Ovary (tissue), 9 donors: Measurements from ENCODE around the gene ONECUT3. TPM values are rescaled to one million over a fixed set of nuclear protein-coding genes. Genes with fewer than 3 reads are reported as not detected.

Source experiments
- DNase-seq, 5 donors: peaks; one replicate each; pipeline ENCODE4 v3.0.0-alpha.2; 2019 to 2020
- H3K27ac ChIP-seq, 2 donors: fragments of 200-600 bp; one replicate each; pipeline versions ENCODE4 v1.5.1 to v1.8.0; 2019 to 2022
- H3K27me3 ChIP-seq: fragments of 200-600 bp; one replicate; pipeline ENCODE4 v1.8.0; 2022
- H3K36me3 ChIP-seq: fragments of 200-600 bp; sonication (generic); one replicate; pipeline ENCODE4 v1.5.1; 2019
- H3K4me1 ChIP-seq: one replicate; pipeline ENCODE4 v1.8.1; 2013; ENCODE audit warnings: mild to moderate bottlenecking, moderate library complexity; ENCODE audit not compliant: insufficient read depth
- H3K4me3 ChIP-seq: fragments of 200-600 bp; sonication (generic); one replicate; pipeline ENCODE4 v1.5.1; 2017
- H3K9me3 ChIP-seq, 2 donors: fragments of 200-600 bp in 1 of 2; sonication (generic) in 1 of 2; one replicate each; pipeline versions ENCODE4 v1.5.1 to v1.8.1; 2013 to 2019; ENCODE audit warnings: mild to moderate bottlenecking in 1 of 2, moderate library complexity in 1 of 2
- EP300 ChIP-seq: sonication (generic); formaldehyde crosslinking; IDR thresholded peaks from one replicate; pipeline ENCODE4 v1.6.1; 2017; ENCODE audit warnings: antibody characterized with exemption
- POLR2A ChIP-seq: fragments of 450-650 bp; IDR thresholded peaks from one replicate; pipeline ENCODE4 v1.6.1; 2017; ENCODE audit warnings: antibody characterized with exemption, mild to moderate bottlenecking, moderate library complexity
- WGBS, 3 donors: extraction: QIAGEN DNeasy Blood & Tissue Kit in 1 of 3; methylation state at CpG; one replicate each; pipeline versions ENCODE4 v1.1.5 to v1.1.7; 2013 to 2017; 5-methylcytosine and 5-hydroxymethylcytosine counted together
- intact Hi-C, 4 donors: fragments of 100-400 bp; cut with DNase I; formaldehyde crosslinking; loops; one replicate each; pipeline versions ENCODE4 v1.11.0 to v1.15.1; 2022 to 2023
- polyA plus RNA-seq, 2 donors: library from polyadenylated mRNA; stranded (reverse); fragments of 200-250 nt in 1 of 2; fragments of 350-450 nt in 1 of 2; fragmentation: Illumina TruSeq in 1 of 2; extraction: RNeasy Lipid Tissue Mini Kit (QIAGEN cat#74804) in 1 of 2; gene quantifications; one replicate each; pipeline ENCODE4 v1.2.3, GENCODE V29; 2013 to 2014
- total RNA-seq, 7 donors: library from RNA; depleted of rRNA in 2 of 7; stranded (reverse); fragments of >200 nt in 2 of 7; fragmentation: NEBNext Ultra II Directional in 3 of 7; extraction: Animal tissue kit (Norgen Biotek cat#: 25700) in 3 of 7; gene quantifications; one replicate each; pipeline versions ENCODE4 v1.1.0 to v1.2.4, GENCODE V29; 2016 to 2023
- TF ChIP-seq, protein P1 (sequence below), 3 donors: fragments of 450-650 bp in 2 of 3; fragments of 200-600 bp in 1 of 3; IDR thresholded peaks; one replicate each; pipeline versions ENCODE4 v1.5.1 to v1.8.0; 2016 to 2022; ENCODE audit warnings: antibody characterized with exemption in 3 of 3, mild to moderate bottlenecking in 1 of 3
- donor health status: DM: no; HTN: no; CAD: no; lungs with moderate emphysema.
- donor health status: DM: no; HTN: no; CAD: no.
- donor health status: Bipolar disorder and iron deficiency.
- donor health status: DM: yes; HTN: yes; CAD: no.
- donor health status: DM: no; HTN: no; CAD: no.
- donor health status: DM: yes; HTN: yes; CAD: no.

ONECUT3 gene
- total and polyA plus RNA-seq, 9 donors, result 0.05 TPM; not detected in 8

DNA sequence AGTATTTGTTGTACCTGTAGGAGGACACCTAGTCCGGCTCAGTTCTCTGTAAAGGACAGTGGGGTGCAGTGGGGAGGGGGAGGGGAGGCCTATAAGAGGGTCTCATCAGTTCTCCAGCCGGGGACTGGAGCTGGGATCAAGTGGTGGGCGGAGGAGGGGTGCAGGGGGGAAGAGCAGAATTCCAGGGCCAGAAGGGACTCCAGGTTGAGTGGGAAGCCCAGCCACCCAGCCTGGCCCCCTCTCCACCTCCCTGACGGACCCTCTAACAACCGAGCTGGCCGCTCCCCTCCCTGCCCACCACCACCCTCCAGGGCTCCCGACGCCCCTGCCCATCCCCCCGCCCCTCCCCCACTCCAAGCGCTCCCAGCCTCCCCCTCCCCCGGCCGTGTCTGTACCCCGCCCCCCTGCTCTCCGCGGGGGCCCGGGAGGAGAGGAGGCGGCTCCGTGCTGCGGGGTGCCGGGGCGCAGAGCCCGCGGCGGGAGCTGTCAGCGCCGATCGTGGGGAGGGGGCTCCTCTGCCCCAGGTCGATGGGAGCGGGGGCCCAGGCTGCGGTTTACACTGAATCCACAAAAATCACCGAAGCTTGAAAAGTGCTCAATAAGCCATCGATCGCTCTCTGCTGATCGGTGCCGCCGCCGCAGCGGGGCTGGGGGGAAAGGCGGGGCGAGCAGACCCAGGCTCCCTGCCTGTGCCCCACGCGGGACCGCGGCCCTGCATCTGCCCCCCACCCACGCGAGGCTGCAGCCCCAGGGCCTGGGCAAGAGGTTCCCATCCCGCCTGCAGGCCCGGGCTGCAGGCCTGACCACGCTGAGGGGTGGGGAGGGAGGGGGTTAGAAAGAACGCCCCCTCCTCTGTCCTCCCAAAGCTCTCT, 34.6 kb upstream of the ONECUT3 start:
- no peaks in the 10 kb centered on the region for H3K9me3 ChIP-seq
- DNase-seq, result no peak
- H3K4me1 ChIP-seq, result no peaks in the 10 kb centered on the region
- H3K4me3 ChIP-seq, result no peak overlapping the region
- 2 to 4% (median 3%) methylated on average over 15 to 47 of the region's 50 CpGs for WGBS, 3 donors
- no peaks in the 10 kb centered on the region for H3K27me3 ChIP-seq
- intact Hi-C loops, result no loop called here
- no peak overlapping the region for H3K27ac ChIP-seq
- no peaks in the 10 kb centered on the region for H3K36me3 ChIP-seq
- TF ChIP-seq, protein P1, sequence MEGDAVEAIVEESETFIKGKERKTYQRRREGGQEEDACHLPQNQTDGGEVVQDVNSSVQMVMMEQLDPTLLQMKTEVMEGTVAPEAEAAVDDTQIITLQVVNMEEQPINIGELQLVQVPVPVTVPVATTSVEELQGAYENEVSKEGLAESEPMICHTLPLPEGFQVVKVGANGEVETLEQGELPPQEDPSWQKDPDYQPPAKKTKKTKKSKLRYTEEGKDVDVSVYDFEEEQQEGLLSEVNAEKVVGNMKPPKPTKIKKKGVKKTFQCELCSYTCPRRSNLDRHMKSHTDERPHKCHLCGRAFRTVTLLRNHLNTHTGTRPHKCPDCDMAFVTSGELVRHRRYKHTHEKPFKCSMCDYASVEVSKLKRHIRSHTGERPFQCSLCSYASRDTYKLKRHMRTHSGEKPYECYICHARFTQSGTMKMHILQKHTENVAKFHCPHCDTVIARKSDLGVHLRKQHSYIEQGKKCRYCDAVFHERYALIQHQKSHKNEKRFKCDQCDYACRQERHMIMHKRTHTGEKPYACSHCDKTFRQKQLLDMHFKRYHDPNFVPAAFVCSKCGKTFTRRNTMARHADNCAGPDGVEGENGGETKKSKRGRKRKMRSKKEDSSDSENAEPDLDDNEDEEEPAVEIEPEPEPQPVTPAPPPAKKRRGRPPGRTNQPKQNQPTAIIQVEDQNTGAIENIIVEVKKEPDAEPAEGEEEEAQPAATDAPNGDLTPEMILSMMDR (IDR thresholded peaks at IDR 0.05), result no peak
- TF ChIP-seq EP300, result no peak
- TF ChIP-seq POLR2A, result no peak

DNA sequence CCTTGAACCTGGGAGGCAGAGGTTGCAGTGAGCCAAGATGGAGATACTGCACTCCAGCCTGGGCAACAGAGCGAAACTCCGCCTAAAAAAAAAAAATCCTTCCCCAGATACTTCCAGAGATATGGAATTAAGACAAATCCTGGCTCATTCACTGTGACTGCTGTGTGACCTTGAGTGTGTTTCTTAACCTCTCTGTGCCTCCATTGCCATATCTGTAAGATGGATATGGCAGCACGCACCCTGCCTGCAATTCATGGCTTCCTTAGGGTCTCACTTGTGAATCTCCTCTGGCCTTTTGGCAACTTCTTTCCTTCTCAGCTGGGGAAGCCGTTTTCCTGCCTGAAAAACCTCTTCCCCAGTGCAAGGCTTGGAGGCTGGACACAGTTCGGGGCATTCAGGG, 33.8 kb upstream of the ONECUT3 start:
- intact Hi-C loops, result no loop called here
- Histone ChIP-seq H3K27me3 (no peaks in the 10 kb centered on the region), H3K27ac (no peak overlapping the region), H3K9me3 (no peaks in the 10 kb centered on the region), H3K4me1 (no peaks in the 10 kb centered on the region), H3K4me3 (no peak overlapping the region), H3K36me3 (no peaks in the 10 kb centered on the region)
- TF ChIP-seq EP300, result no peak
- no peak for DNase-seq
- 73 to 78% (median 75%) methylated on average over 5 of the region's 5 CpGs for WGBS, 3 donors

DNA sequence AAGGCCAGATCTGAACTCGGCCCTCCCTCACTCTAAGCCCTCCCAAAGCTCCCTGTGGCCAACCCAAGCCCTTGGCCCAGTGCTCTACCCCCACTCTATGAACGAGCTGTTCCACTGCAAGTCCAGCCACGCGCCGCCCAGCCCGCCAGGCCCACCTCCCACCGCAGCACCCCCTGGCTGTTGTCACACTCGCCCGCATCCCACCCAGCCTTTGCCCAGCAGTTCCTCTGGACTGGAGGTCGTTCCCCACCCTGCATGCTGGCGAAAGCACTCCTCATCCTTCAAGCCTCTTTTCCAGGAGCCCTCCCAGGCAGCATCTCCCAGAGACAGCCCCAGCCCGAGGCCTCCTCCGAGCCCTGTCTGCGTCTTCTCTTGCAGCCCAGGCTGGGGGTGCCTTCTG, 33.1 kb upstream of the ONECUT3 start:
- H3K27me3 ChIP-seq, result no peaks in the 10 kb centered on the region
- H3K36me3 ChIP-seq, result no peaks in the 10 kb centered on the region
- no peak overlapping the region for H3K4me3 ChIP-seq
- no peak overlapping the region for H3K27ac ChIP-seq
- no peak for TF ChIP-seq POLR2A
- no peak for TF ChIP-seq EP300
- TF ChIP-seq, protein P1 (IDR thresholded peaks at IDR 0.05), result no peak
- 32 to 38% (median 37%) methylated on average over 14 of the region's 14 CpGs for WGBS, 3 donors
- intact Hi-C loops, result no loop called here
- DNase-seq, result no peak
- no peaks in the 10 kb centered on the region for H3K4me1 ChIP-seq
- H3K9me3 ChIP-seq, result no peaks in the 10 kb centered on the region

DNA sequence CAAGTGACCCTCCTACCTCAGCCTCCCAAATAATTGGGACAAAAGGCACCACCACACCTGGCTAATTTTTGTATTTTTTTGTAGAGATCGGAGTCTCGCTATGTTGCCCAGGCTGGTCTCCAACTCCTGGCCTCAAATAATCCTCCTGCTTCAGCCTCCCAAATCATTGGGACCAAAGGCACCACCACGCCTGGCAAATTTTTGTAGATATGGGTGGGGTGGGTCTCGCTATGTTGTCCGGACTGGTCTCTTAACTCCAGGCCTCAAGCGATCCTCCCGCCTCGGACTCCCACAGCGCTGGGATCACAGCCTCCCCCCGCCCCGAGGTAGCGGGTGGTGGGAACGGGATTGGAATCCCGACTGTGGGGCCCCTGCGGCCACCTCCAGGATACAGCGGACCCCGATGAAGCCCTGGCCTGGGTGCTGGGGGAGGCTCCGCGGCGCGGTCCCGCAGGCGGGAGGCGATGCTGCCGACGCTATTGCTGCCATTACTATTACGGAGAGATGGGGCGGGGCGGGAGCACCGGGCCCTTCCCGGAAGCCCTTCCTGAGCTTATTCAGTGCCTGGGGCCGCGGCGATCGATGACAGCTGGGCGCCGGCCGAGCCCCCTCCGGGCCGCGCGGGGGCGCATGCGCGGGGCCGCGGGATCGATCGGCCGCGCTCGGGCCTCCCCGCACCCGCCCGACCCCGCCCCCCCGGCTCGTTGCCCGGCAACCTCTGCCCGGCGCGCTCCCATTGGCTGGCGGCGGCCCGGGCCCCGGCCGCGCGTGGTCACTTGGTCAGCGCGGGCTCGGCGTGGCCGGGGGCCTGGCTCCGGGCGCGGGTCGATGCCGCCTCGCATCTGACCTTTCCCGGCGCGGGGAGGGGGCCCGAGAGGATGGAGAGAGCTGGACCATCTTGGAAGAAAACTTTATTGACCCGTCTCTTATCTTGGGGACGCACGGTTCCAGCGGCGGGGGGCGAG, 27.9 kb upstream of the ONECUT3 start:
- intact Hi-C loops, result no loop called here
- Histone ChIP-seq H3K27me3 (no peaks in the 10 kb centered on the region), H3K4me1 (no peaks in the 10 kb centered on the region), H3K36me3 (no peaks in the 10 kb centered on the region), H3K27ac (no peak overlapping the region), H3K4me3 (no peak overlapping the region), H3K9me3 (no peaks in the 10 kb centered on the region)
- WGBS, 3 donors, result 6 to 9% (median 7%) methylated on average over 68 to 90 of the region's 90 CpGs
- TF ChIP-seq, protein P1 (IDR thresholded peaks at IDR 0.05), result no peak
- TF ChIP-seq EP300 (no peak), POLR2A (no peak)
- DNase-seq, result peak in 4 of 5 donors; percentile 17 to 68 (median 50)
